Measurements from ENCODE around the gene SH3RF1.

GRCh38 chr4:169201222-169202144 is 69.3 kb downstream of the SH3RF1 start:
- TF ChIP-seq POLR2A (IDR thresholded peaks at IDR 0.05) (no peak), CTCF (IDR thresholded peaks at IDR 0.05) (no peak), POLR2AphosphoS5 (IDR thresholded peaks at IDR 0.05) (no peak)

All from prostate gland (tissue), 2 donors.